RWPE2 (cell line): ENCODE measurements around the gene SCGB1A1.

ENCODE experiments used
- ATAC-seq: fragments of 200-7000 bp; cut with Tn5 transposase; 3 replicates; pipeline ENCODE4 v1.9.1; 2021; ENCODE audit warnings: low read depth
- DNase-seq: peaks from one replicate; pipeline ENCODE4 v3.0.0-alpha.2; 2020; ENCODE audit warnings: low spot score
- H3K27ac ChIP-seq: fragments of 450-650 bp; 2 replicates; pipeline ENCODE4 v1.5.1; 2017; ENCODE audit warnings: mild to moderate bottlenecking; ENCODE audit not compliant: poor library complexity, severe bottlenecking
- H3K27me3 ChIP-seq: fragments of 250-450 bp; sonication (Bioruptor Pico); 2 replicates; pipeline ENCODE4 v1.5.1; 2021; ENCODE audit warnings: mild to moderate bottlenecking, moderate library complexity; ENCODE audit not compliant: insufficient read depth, poor library complexity, severe bottlenecking
- H3K36me3 ChIP-seq: fragments of 250-450 bp; sonication (Bioruptor Pico); 2 replicates; pipeline ENCODE4 v1.5.1; 2020; ENCODE audit warnings: low read depth, mild to moderate bottlenecking, moderate library complexity
- H3K4me1 ChIP-seq: fragments of 250-450 bp; sonication (Bioruptor Pico); 2 replicates; pipeline ENCODE4 v1.5.1; 2021; ENCODE audit warnings: mild to moderate bottlenecking, moderate library complexity; ENCODE audit not compliant: insufficient read depth, poor library complexity, severe bottlenecking
- H3K4me3 ChIP-seq: fragments of 250-450 bp; sonication (Bioruptor Pico); 2 replicates; pipeline ENCODE4 v1.5.1; 2021; ENCODE audit warnings: mild to moderate bottlenecking, moderate library complexity; ENCODE audit not compliant: severe bottlenecking
- H3K9me3 ChIP-seq: fragments of 250-450 bp; sonication (Bioruptor Pico); 2 replicates; pipeline ENCODE4 v1.5.1; 2021; ENCODE audit warnings: mild to moderate bottlenecking, moderate library complexity; ENCODE audit not compliant: severe bottlenecking
- CTCF ChIP-seq: fragments of 450-650 bp; IDR thresholded peaks from one replicate; pipeline ENCODE4 v1.5.1; 2017; ENCODE audit warnings: mild to moderate bottlenecking, moderate library complexity; ENCODE audit not compliant: poor library complexity, severe bottlenecking

SCGB1A1 gene

GRCh38 chr11:62450543-62451240 is 31.9 kb downstream of the SCGB1A1 start:
- Histone ChIP-seq H3K4me3 (no peak overlapping the region), H3K36me3 (no peaks in the 10 kb centered on the region), H3K9me3 (no peaks in the 10 kb centered on the region), H3K4me1 (peaks cover 4% of the 10 kb centered on the region), H3K27ac (no peak overlapping the region), H3K27me3 (no peaks in the 10 kb centered on the region)
- TF ChIP-seq CTCF = no peak
- no peak for ATAC-seq
- DNase-seq = no peak

GRCh38 chr11:62451241-62451621 is 32.4 kb downstream of the SCGB1A1 start:
- Histone ChIP-seq H3K9me3 (no peaks in the 10 kb centered on the region), H3K27ac (no peak overlapping the region), H3K27me3 (no peaks in the 10 kb centered on the region), H3K36me3 (no peaks in the 10 kb centered on the region), H3K4me3 (no peak overlapping the region), H3K4me1 (peaks cover 4% of the 10 kb centered on the region)
- ATAC-seq (no peak), DNase-seq (no peak)
- TF ChIP-seq CTCF = no peak

GRCh38 chr11:62452261-62452660 is 33.4 kb downstream of the SCGB1A1 start:
- peaks cover 4% of the 10 kb centered on the region for H3K4me1 ChIP-seq
- no peaks in the 10 kb centered on the region for H3K36me3 ChIP-seq
- no peak for ATAC-seq
- H3K27ac ChIP-seq = no peak overlapping the region
- TF ChIP-seq CTCF = no peak
- DNase-seq = no peak
- H3K27me3 ChIP-seq = no peaks in the 10 kb centered on the region
- H3K4me3 ChIP-seq = no peak overlapping the region
- no peaks in the 10 kb centered on the region for H3K9me3 ChIP-seq

- Histone ChIP-seq H3K27me3 (no peaks in the 10 kb centered on the region), H3K27ac (no peak overlapping the region), H3K4me1 (peaks cover 4% of the 10 kb centered on the region), H3K9me3 (no peaks in the 10 kb centered on the region), H3K36me3 (no peaks in the 10 kb centered on the region), H3K4me3 (no peak overlapping the region)
- no peak for DNase-seq
- ATAC-seq = no peak
- no peak for TF ChIP-seq CTCF
These were observed 34.1 kb downstream of the SCGB1A1 start for GRCh38 chr11:62452839-62453468.

- DNase-seq (no peak), ATAC-seq (no peak)
- Histone ChIP-seq H3K27me3 (no peaks in the 10 kb centered on the region), H3K4me3 (no peak overlapping the region), H3K4me1 (peaks cover 4% of the 10 kb centered on the region), H3K9me3 (no peaks in the 10 kb centered on the region), H3K27ac (no peak overlapping the region), H3K36me3 (no peaks in the 10 kb centered on the region)
- TF ChIP-seq CTCF = no peak
These were observed 37.8 kb downstream of the SCGB1A1 start for GRCh38 chr11:62456630-62457029.
